ENCODE measurements around the gene SAMD4B.

Gene SAMD4B

DNA sequence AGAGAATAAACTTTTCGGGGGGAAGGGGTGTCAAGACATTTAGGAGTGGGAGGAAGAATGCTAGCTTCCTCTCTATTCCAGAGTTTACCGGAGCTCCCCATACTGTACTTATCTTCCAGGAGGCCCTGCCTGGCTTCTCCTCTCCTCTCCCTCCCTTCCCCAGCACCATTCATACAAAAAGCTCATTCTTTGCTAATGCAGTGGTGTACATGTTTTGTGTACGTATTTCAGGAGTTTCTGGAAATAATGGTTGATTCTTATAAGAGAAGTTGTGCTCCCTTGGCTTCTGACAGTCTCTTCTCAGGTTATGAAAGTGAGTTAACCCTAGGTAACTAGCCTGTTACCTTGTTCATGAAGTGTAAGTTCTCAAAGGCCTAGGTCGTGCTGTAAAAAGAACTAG lies 7.1 kb downstream of the SAMD4B start:
- Histone ChIP-seq H3K4me1 (ENCODE audit: control insufficient read depth in 2 of 2, insufficient read depth in 2 of 2, low read length in 2 of 2) (no peaks in the 10 kb centered on the region), H3K4me3 (ENCODE audit: low read length in 2 of 2) (no peak overlapping the region), H3K27ac (ENCODE audit: low read depth in 2 of 2, low read length in 2 of 2) (no peak overlapping the region), H3K27me3 (ENCODE audit: control insufficient read depth in 2 of 2, insufficient read depth in 2 of 2, low read length in 2 of 2) (no peaks in the 10 kb centered on the region), H3K36me3 (ENCODE audit: control insufficient read depth in 2 of 2, insufficient read depth in 2 of 2, low read length in 2 of 2) (peaks cover 14 to 38% of the 10 kb centered on the region in 2 donors), H3K9me3 (ENCODE audit: control insufficient read depth in 2 of 2, low read length in 2 of 2) (no peaks in the 10 kb centered on the region), H3K9ac (ENCODE audit: low read depth in 1 of 2, low read length in 2 of 2) (no peak overlapping the region)

DNA sequence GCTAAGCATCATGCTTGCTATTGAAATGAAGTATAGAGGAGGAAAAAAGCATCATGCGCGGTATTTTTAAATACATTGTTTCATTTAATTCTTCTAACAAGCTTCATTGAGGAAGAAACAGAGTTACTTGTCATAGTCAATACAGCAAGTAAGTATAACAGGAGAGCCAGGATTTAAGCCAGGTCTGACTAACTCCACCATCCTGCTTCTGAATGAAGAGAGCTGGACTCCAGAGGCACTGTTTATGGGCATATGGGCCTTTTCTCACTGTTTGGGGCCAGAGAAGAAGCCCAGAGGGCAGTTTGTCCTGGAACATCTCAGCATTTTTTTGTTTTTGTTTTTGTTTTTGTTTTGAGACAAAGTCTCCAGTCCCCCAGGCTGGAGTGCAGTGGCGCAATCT lies 7.9 kb downstream of the SAMD4B start:
- Histone ChIP-seq H3K36me3 (ENCODE audit: control insufficient read depth in 2 of 2, insufficient read depth in 2 of 2, low read length in 2 of 2) (peaks cover 16 to 44% of the 10 kb centered on the region in 2 donors), H3K9ac (ENCODE audit: low read depth in 1 of 2, low read length in 2 of 2) (no peak overlapping the region), H3K27ac (ENCODE audit: low read depth in 2 of 2, low read length in 2 of 2) (no peak overlapping the region), H3K9me3 (ENCODE audit: control insufficient read depth in 2 of 2, low read length in 2 of 2) (no peaks in the 10 kb centered on the region), H3K27me3 (ENCODE audit: control insufficient read depth in 2 of 2, insufficient read depth in 2 of 2, low read length in 2 of 2) (no peaks in the 10 kb centered on the region), H3K4me1 (ENCODE audit: control insufficient read depth in 2 of 2, insufficient read depth in 2 of 2, low read length in 2 of 2) (no peaks in the 10 kb centered on the region), H3K4me3 (ENCODE audit: low read length in 2 of 2) (no peak overlapping the region)

GRCh38 chr19:39351537-39352064 lies 9.4 kb downstream of the SAMD4B start:
- peak overlapping the region in 1 of 2 donors; percentile 38 for H3K27ac ChIP-seq (ENCODE audit: low read depth in 2 of 2, low read length in 2 of 2)
- peaks cover 26 to 58% of the 10 kb centered on the region in 2 donors for H3K36me3 ChIP-seq (ENCODE audit: control insufficient read depth in 2 of 2, insufficient read depth in 2 of 2, low read length in 2 of 2)
- H3K9ac ChIP-seq (ENCODE audit: low read depth in 1 of 2, low read length in 2 of 2): no peak overlapping the region

DNA sequence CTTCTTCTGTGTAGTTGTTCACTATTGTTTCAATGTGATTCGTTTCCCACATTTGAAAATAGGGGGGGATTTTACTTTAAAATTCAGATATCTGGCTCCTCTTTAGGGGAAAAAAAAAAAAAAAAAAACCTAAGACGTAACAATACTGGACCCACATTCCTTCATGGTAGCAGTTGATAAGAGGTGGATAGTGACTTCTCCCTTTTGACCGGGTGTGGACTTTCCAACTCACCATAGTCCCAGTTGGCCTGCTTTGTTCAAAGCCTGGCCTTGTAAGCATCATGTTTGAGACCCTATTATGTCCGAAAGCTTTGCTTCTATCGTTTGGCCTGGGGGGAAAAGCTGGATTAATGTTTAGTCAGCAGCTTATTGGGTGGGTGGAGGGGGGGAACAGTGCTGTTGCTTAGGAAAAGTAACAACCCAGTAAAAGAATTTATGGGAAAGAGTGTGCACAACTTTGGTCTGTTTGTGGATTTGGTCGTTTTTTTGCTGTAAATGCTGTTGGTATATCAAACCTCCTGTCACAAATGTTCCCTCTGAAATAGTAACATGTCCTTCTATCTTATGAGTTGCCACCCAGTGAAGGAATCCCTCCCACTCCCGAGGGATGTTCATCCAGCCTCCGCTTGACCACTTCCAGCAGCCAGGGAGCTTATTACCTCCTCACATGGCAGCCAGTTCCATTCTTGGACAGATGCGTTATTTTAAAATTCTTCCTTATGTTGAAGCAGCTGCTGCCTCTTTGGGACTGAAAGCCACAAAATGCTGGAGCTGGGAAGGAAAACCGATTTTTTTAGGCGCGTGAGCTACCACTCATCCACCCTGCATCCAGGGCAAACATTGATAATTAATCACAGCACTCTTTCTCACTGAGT lies 10.4 kb downstream of the SAMD4B start:
- H3K27me3 ChIP-seq (ENCODE audit: control insufficient read depth in 2 of 2, insufficient read depth in 2 of 2, low read length in 2 of 2): no peaks in the 10 kb centered on the region
- H3K9ac ChIP-seq (ENCODE audit: low read depth in 1 of 2, low read length in 2 of 2): no peak overlapping the region
- no peaks in the 10 kb centered on the region for H3K4me1 ChIP-seq (ENCODE audit: control insufficient read depth in 2 of 2, insufficient read depth in 2 of 2, low read length in 2 of 2)
- no peak overlapping the region for H3K27ac ChIP-seq (ENCODE audit: low read depth in 2 of 2, low read length in 2 of 2)
- no peak overlapping the region for H3K4me3 ChIP-seq (ENCODE audit: low read length in 2 of 2)
- H3K36me3 ChIP-seq (ENCODE audit: control insufficient read depth in 2 of 2, insufficient read depth in 2 of 2, low read length in 2 of 2): peaks cover 31 to 69% of the 10 kb centered on the region in 2 donors
- no peaks in the 10 kb centered on the region for H3K9me3 ChIP-seq (ENCODE audit: control insufficient read depth in 2 of 2, low read length in 2 of 2)

More at GRCh38 chr19:39351537-39352064, 9.4 kb downstream of the SAMD4B start:
- Histone ChIP-seq H3K4me3 (ENCODE audit: low read length in 2 of 2) (no peak overlapping the region), H3K27me3 (ENCODE audit: control insufficient read depth in 2 of 2, insufficient read depth in 2 of 2, low read length in 2 of 2) (no peaks in the 10 kb centered on the region), H3K4me1 (ENCODE audit: control insufficient read depth in 2 of 2, insufficient read depth in 2 of 2, low read length in 2 of 2) (no peaks in the 10 kb centered on the region), H3K9me3 (ENCODE audit: control insufficient read depth in 2 of 2, low read length in 2 of 2) (no peaks in the 10 kb centered on the region)

DNA sequence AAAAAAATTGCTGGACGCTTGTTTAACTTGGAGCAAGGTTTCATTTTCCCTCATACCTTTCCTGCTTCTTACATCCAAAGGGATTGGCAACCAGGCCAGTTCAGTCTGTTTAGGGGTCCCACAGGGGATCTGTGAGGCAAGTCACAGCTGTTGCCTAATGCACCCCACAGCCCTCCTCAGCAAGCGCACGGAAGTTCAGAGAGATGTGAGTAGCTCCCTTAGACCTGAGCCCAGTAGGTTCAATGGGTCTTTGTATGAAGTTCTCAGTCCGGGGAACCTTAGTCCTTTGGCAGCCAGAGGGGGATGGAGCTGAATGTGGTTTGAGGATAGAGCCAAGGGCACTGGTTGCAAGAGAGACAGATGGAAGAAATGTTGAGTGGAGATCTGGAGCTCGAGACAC lies 13.0 kb downstream of the SAMD4B start:
- H3K4me1 ChIP-seq (ENCODE audit: control insufficient read depth in 2 of 2, insufficient read depth in 2 of 2, low read length in 2 of 2): no peaks in the 10 kb centered on the region
- H3K4me3 ChIP-seq (ENCODE audit: low read length in 2 of 2): no peak overlapping the region
- H3K27me3 ChIP-seq (ENCODE audit: control insufficient read depth in 2 of 2, insufficient read depth in 2 of 2, low read length in 2 of 2): no peaks in the 10 kb centered on the region
- no peak overlapping the region for H3K27ac ChIP-seq (ENCODE audit: low read depth in 2 of 2, low read length in 2 of 2)
- H3K9me3 ChIP-seq (ENCODE audit: control insufficient read depth in 2 of 2, low read length in 2 of 2): no peaks in the 10 kb centered on the region
- no peak overlapping the region for H3K9ac ChIP-seq (ENCODE audit: low read depth in 1 of 2, low read length in 2 of 2)
- peaks cover 38 to 75% of the 10 kb centered on the region in 2 donors for H3K36me3 ChIP-seq (ENCODE audit: control insufficient read depth in 2 of 2, insufficient read depth in 2 of 2, low read length in 2 of 2)

GRCh38 chr19:39356073-39356472 lies 13.9 kb downstream of the SAMD4B start:
- Histone ChIP-seq H3K9ac (ENCODE audit: low read depth in 1 of 2, low read length in 2 of 2) (no peak overlapping the region), H3K9me3 (ENCODE audit: control insufficient read depth in 2 of 2, low read length in 2 of 2) (no peaks in the 10 kb centered on the region), H3K4me1 (ENCODE audit: control insufficient read depth in 2 of 2, insufficient read depth in 2 of 2, low read length in 2 of 2) (no peaks in the 10 kb centered on the region), H3K27ac (ENCODE audit: low read depth in 2 of 2, low read length in 2 of 2) (no peak overlapping the region), H3K27me3 (ENCODE audit: control insufficient read depth in 2 of 2, insufficient read depth in 2 of 2, low read length in 2 of 2) (no peaks in the 10 kb centered on the region), H3K36me3 (ENCODE audit: control insufficient read depth in 2 of 2, insufficient read depth in 2 of 2, low read length in 2 of 2) (peaks cover 46 to 81% of the 10 kb centered on the region in 2 donors), H3K4me3 (ENCODE audit: low read length in 2 of 2) (no peak overlapping the region)

GRCh38 chr19:39356647-39357046 lies 14.4 kb downstream of the SAMD4B start:
- Histone ChIP-seq H3K27me3 (ENCODE audit: control insufficient read depth in 2 of 2, insufficient read depth in 2 of 2, low read length in 2 of 2) (no peaks in the 10 kb centered on the region), H3K4me3 (ENCODE audit: low read length in 2 of 2) (no peak overlapping the region), H3K27ac (ENCODE audit: low read depth in 2 of 2, low read length in 2 of 2) (no peak overlapping the region), H3K9me3 (ENCODE audit: control insufficient read depth in 2 of 2, low read length in 2 of 2) (no peaks in the 10 kb centered on the region), H3K36me3 (ENCODE audit: control insufficient read depth in 2 of 2, insufficient read depth in 2 of 2, low read length in 2 of 2) (peaks cover 46 to 79% of the 10 kb centered on the region in 2 donors), H3K9ac (ENCODE audit: low read depth in 1 of 2, low read length in 2 of 2) (no peak overlapping the region), H3K4me1 (ENCODE audit: control insufficient read depth in 2 of 2, insufficient read depth in 2 of 2, low read length in 2 of 2) (no peaks in the 10 kb centered on the region)

DNA sequence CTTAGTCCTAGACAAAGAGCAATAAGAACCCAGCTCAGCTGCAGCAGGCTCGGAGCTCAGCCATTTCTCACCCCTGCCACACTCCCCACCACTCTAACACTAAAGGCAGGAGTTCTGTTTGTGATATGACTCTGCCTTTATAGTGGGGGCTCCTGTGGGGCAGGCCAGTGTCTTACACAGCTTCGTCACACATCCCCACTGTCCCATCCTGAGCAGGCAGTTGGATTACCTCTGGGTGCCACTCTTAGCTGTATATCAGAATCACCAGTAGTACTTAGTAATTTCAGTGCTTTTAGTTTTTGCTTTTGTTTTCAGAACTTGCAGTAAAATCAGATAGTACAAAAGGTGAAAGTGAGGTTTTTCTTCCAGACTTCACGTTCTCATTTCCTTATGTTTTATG lies 16.8 kb downstream of the SAMD4B start:
- Histone ChIP-seq H3K4me1 (ENCODE audit: control insufficient read depth in 2 of 2, insufficient read depth in 2 of 2, low read length in 2 of 2) (no peaks in the 10 kb centered on the region), H3K4me3 (ENCODE audit: low read length in 2 of 2) (no peak overlapping the region), H3K27ac (ENCODE audit: low read depth in 2 of 2, low read length in 2 of 2) (no peak overlapping the region), H3K9ac (ENCODE audit: low read depth in 1 of 2, low read length in 2 of 2) (no peak overlapping the region), H3K9me3 (ENCODE audit: control insufficient read depth in 2 of 2, low read length in 2 of 2) (no peaks in the 10 kb centered on the region), H3K36me3 (ENCODE audit: control insufficient read depth in 2 of 2, insufficient read depth in 2 of 2, low read length in 2 of 2) (peaks cover 50 to 77% of the 10 kb centered on the region in 2 donors), H3K27me3 (ENCODE audit: control insufficient read depth in 2 of 2, insufficient read depth in 2 of 2, low read length in 2 of 2) (no peaks in the 10 kb centered on the region)

GRCh38 chr19:39360599-39360998 lies 18.4 kb downstream of the SAMD4B start:
- Histone ChIP-seq H3K9ac (ENCODE audit: low read depth in 1 of 2, low read length in 2 of 2) (no peak overlapping the region), H3K27me3 (ENCODE audit: control insufficient read depth in 2 of 2, insufficient read depth in 2 of 2, low read length in 2 of 2) (no peaks in the 10 kb centered on the region), H3K9me3 (ENCODE audit: control insufficient read depth in 2 of 2, low read length in 2 of 2) (no peaks in the 10 kb centered on the region), H3K4me3 (ENCODE audit: low read length in 2 of 2) (no peak overlapping the region), H3K36me3 (ENCODE audit: control insufficient read depth in 2 of 2, insufficient read depth in 2 of 2, low read length in 2 of 2) (peaks cover 40 to 68% of the 10 kb centered on the region in 2 donors), H3K4me1 (ENCODE audit: control insufficient read depth in 2 of 2, insufficient read depth in 2 of 2, low read length in 2 of 2) (no peaks in the 10 kb centered on the region), H3K27ac (ENCODE audit: low read depth in 2 of 2, low read length in 2 of 2) (no peak overlapping the region)

All from mucosa of rectum (tissue), 2 donors.